Activated CD4-positive, alpha-beta T cell treated with anti-CD3 and anti-CD28 coated beads for 36 hours (primary cell): ENCODE measurements around the gene IFT43. TPM values are rescaled to one million over a fixed set of nuclear protein-coding genes. Genes with fewer than 3 reads are reported as not detected.

ENCODE experiments used
- ATAC-seq: fragments of 200-7000 bp; cut with Tn5 transposase; one replicate; pipeline ENCODE4 v1.10.0; 2021; ENCODE audit warnings: mild to moderate bottlenecking, moderate library complexity
- CTCF ChIA-PET: fragments of 350-600 bp; sonication (Branson Sonifier 250); formaldehyde crosslinking; loops from one replicate; lab custom pipeline; 2021; ENCODE audit warnings: antibody characterized with exemption; lab: Charles Lee
- POLR2A ChIA-PET: fragments of 350-600 bp; sonication (Branson Sonifier 250); formaldehyde crosslinking; loops from one replicate; lab custom pipeline; 2021; ENCODE audit warnings: antibody characterized with exemption, inconsistent platforms; lab: Charles Lee
- DNase-seq: peaks from one replicate; pipeline ENCODE4 v3.0.0-alpha.2; 2020
- H3K27ac Mint-ChIP-seq: one replicate; pipeline ENCODE4 v1.8.0; 2021; ENCODE audit warnings: mixed read lengths
- H3K27me3 Mint-ChIP-seq: one replicate; pipeline ENCODE4 v1.8.0; 2021; ENCODE audit warnings: mixed read lengths
- H3K36me3 Mint-ChIP-seq: one replicate; pipeline ENCODE4 v1.8.0; 2021; ENCODE audit warnings: low read depth, mixed read lengths
- H3K4me1 Mint-ChIP-seq: one replicate; pipeline ENCODE4 v1.8.0; 2021; ENCODE audit warnings: mixed read lengths
- H3K4me3 Mint-ChIP-seq: one replicate; pipeline ENCODE4 v1.8.0; 2021; ENCODE audit warnings: mild to moderate bottlenecking, moderate library complexity, mixed read lengths
- H3K9me3 Mint-ChIP-seq: one replicate; pipeline ENCODE4 v1.8.0; 2021; ENCODE audit warnings: low read depth, mixed read lengths
- intact Hi-C, 2 experiments: fragments of 100-400 bp; cut with DNase I in 1 of 2; cut with micrococcal nuclease in 1 of 2; formaldehyde crosslinking; loops; one replicate each; pipeline versions ENCODE4 v1.14.2 to v1.15.1; 2022 to 2024; cut with DNase I, micrococcal nuclease
- total RNA-seq, 2 experiments: library from RNA; stranded (reverse); gene quantifications; one replicate each; pipeline ENCODE4 v1.2.3, GENCODE V29; 2021

IFT43 gene
- total RNA-seq, 2 experiments from 2014 or later = 10.1 to 12.1 TPM

- Mint-ChIP-seq H3K27ac (no peak overlapping the region), H3K9me3 (no peaks in the 10 kb centered on the region), H3K27me3 (no peaks in the 10 kb centered on the region), H3K4me3 (no peak overlapping the region), H3K4me1 (no peaks in the 10 kb centered on the region), H3K36me3 (no peaks in the 10 kb centered on the region)
- ATAC-seq (no peak), DNase-seq (no peak)
- intact Hi-C loops = no loop called here
- CTCF ChIA-PET = interaction anchor here (1.0 kb wide), 1 partner anchor 242 kb away, joined by 3 read pairs; no protein-coding TSS in a partner anchor
- POLR2A ChIA-PET = no interaction called here
Observed at GRCh38 chr14:76096257-76096656, 110.7 kb downstream of the IFT43 start.

GRCh38 chr14:76097547-76097946 is 112.0 kb downstream of the IFT43 start:
- Mint-ChIP-seq H3K9me3 (no peaks in the 10 kb centered on the region), H3K27ac (no peak overlapping the region), H3K4me3 (no peak overlapping the region), H3K4me1 (no peaks in the 10 kb centered on the region), H3K36me3 (no peaks in the 10 kb centered on the region), H3K27me3 (no peaks in the 10 kb centered on the region)
- no peak for ATAC-seq
- CTCF ChIA-PET = no interaction called here
- intact Hi-C loops = no loop called here
- POLR2A ChIA-PET = no interaction called here
- no peak for DNase-seq

- ATAC-seq (no peak), DNase-seq (no peak)
- Mint-ChIP-seq H3K27ac (no peak overlapping the region), H3K4me1 (no peaks in the 10 kb centered on the region), H3K27me3 (no peaks in the 10 kb centered on the region), H3K9me3 (no peaks in the 10 kb centered on the region), H3K36me3 (no peaks in the 10 kb centered on the region), H3K4me3 (no peak overlapping the region)
- CTCF ChIA-PET = no interaction called here
- intact Hi-C loops = no loop called here
- POLR2A ChIA-PET = no interaction called here
Observed at GRCh38 chr14:76098047-76098446, 112.5 kb downstream of the IFT43 start.

- Mint-ChIP-seq H3K4me1 (no peaks in the 10 kb centered on the region), H3K27me3 (peaks cover 2% of the 10 kb centered on the region), H3K36me3 (no peaks in the 10 kb centered on the region), H3K4me3 (no peak overlapping the region), H3K9me3 (no peaks in the 10 kb centered on the region), H3K27ac (no peak overlapping the region)
- ChIA-PET POLR2A (no interaction called here), CTCF (no interaction called here)
- ATAC-seq = no peak
- DNase-seq = no peak
- intact Hi-C loops = no loop called here
Observed at GRCh38 chr14:76098916-76099675, 113.5 kb downstream of the IFT43 start.

GRCh38 chr14:76100236-76100635 is 114.7 kb downstream of the IFT43 start:
- POLR2A ChIA-PET = no interaction called here
- CTCF ChIA-PET = no interaction called here
- no peak overlapping the region for H3K27ac Mint-ChIP-seq
- intact Hi-C loops = loop anchor here in 1 of 2 experiments (10.0 kb wide), 1 partner anchor 515 kb away; no protein-coding TSS in a partner anchor
- no peaks in the 10 kb centered on the region for H3K9me3 Mint-ChIP-seq
- H3K36me3 Mint-ChIP-seq = no peaks in the 10 kb centered on the region
- no peak overlapping the region for H3K4me3 Mint-ChIP-seq
- ATAC-seq (no peak), DNase-seq (no peak)
- H3K4me1 Mint-ChIP-seq = no peaks in the 10 kb centered on the region
- H3K27me3 Mint-ChIP-seq = peaks cover 2% of the 10 kb centered on the region

- intact Hi-C loops = loop anchor here in 1 of 2 experiments (10.0 kb wide), 1 partner anchor 513 kb away; no protein-coding TSS in a partner anchor
- Mint-ChIP-seq H3K27me3 (peaks cover 5% of the 10 kb centered on the region), H3K27ac (no peak overlapping the region), H3K36me3 (no peaks in the 10 kb centered on the region), H3K4me1 (no peaks in the 10 kb centered on the region), H3K4me3 (no peak overlapping the region), H3K9me3 (no peaks in the 10 kb centered on the region)
- ATAC-seq (no peak), DNase-seq (no peak)
- CTCF ChIA-PET = no interaction called here
- POLR2A ChIA-PET = no interaction called here
Observed at GRCh38 chr14:76101391-76102379, 116.1 kb downstream of the IFT43 start.

- ATAC-seq = no peak
- Mint-ChIP-seq H3K27ac (no peak overlapping the region), H3K4me1 (no peaks in the 10 kb centered on the region), H3K27me3 (peaks cover 6% of the 10 kb centered on the region), H3K36me3 (no peaks in the 10 kb centered on the region), H3K4me3 (no peak overlapping the region), H3K9me3 (no peaks in the 10 kb centered on the region)
- intact Hi-C loops = loop anchor here in 1 of 2 experiments (10.0 kb wide), 1 partner anchor 510 kb away; no protein-coding TSS in a partner anchor
- POLR2A ChIA-PET = no interaction called here
- CTCF ChIA-PET = no interaction called here
- no peak for DNase-seq
Observed at GRCh38 chr14:76104802-76105355, 119.3 kb downstream of the IFT43 start.

GRCh38 chr14:76106188-76106587 is 120.6 kb downstream of the IFT43 start:
- H3K27ac Mint-ChIP-seq = no peak overlapping the region
- H3K36me3 Mint-ChIP-seq = no peaks in the 10 kb centered on the region
- peaks cover 7% of the 10 kb centered on the region for H3K27me3 Mint-ChIP-seq
- ChIA-PET CTCF (no interaction called here), POLR2A (no interaction called here)
- intact Hi-C loops = loop anchor here in 1 of 2 experiments (10.0 kb wide), 1 partner anchor 509 kb away; no protein-coding TSS in a partner anchor
- H3K4me3 Mint-ChIP-seq = no peak overlapping the region
- H3K9me3 Mint-ChIP-seq = no peaks in the 10 kb centered on the region
- H3K4me1 Mint-ChIP-seq = no peaks in the 10 kb centered on the region
- DNase-seq (no peak), ATAC-seq (no peak)

DNA sequence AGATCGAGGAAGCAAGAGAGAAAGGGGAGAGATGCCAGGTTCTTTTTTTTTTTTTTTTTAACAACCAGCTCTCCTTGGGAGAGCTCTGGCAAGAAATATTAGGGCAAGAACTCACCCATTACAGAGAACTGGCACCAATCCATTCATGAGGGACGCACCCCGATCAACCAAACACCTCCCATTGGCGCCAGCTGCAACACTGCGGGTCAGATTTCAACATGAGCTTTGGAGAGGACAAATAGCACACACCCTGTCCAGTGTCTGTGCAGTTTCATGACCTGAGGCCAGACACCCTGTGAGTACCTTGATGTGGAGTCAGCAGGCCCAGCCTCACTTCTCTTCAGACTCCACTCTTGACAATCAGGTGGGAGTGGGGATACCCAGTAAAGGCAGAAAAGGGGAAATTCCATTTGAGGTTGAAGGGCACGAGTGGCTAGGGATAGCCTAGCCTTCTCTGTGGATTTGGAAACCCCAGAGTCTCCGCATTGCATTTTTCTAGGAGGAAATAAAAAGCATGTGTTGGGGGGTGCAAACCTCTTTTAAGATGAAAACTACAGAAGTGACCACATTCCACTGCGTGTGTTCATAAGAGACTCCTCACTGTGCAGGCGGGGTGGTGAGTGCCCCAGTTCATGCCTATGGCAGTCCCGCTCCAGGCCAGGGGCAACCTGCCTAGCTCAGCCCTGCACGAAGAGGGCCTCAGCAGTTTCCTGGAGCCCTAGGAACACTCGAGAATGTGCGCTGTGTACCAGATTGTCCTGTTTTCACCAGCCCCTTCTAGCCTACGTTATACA is 123.7 kb downstream of the IFT43 start:
- H3K4me3 Mint-ChIP-seq = no peak overlapping the region
- ATAC-seq (no peak), DNase-seq (no peak)
- H3K27me3 Mint-ChIP-seq = peaks cover 7% of the 10 kb centered on the region
- H3K9me3 Mint-ChIP-seq = no peaks in the 10 kb centered on the region
- H3K27ac Mint-ChIP-seq = no peak overlapping the region
- ChIA-PET POLR2A (no interaction called here), CTCF (no interaction called here)
- intact Hi-C loops = loop anchor here in 1 of 2 experiments (10.0 kb wide), 1 partner anchor 506 kb away; no protein-coding TSS in a partner anchor
- no peaks in the 10 kb centered on the region for H3K36me3 Mint-ChIP-seq
- H3K4me1 Mint-ChIP-seq = no peaks in the 10 kb centered on the region

GRCh38 chr14:76112889-76113624 is 127.5 kb downstream of the IFT43 start:
- CTCF ChIA-PET = no interaction called here
- no peak overlapping the region for H3K4me3 Mint-ChIP-seq

More at GRCh38 chr14:76112889-76113624, 127.5 kb downstream of the IFT43 start:
- no peaks in the 10 kb centered on the region for H3K4me1 Mint-ChIP-seq
- POLR2A ChIA-PET = no interaction called here
- no peak overlapping the region for H3K27ac Mint-ChIP-seq
- H3K27me3 Mint-ChIP-seq = peaks cover 4% of the 10 kb centered on the region
- H3K36me3 Mint-ChIP-seq = no peaks in the 10 kb centered on the region
- ATAC-seq (no peak), DNase-seq (no peak)
- H3K9me3 Mint-ChIP-seq = no peaks in the 10 kb centered on the region
- intact Hi-C loops = no loop called here
